Mesendoderm (in vitro differentiated cells): Measurements from ENCODE around the gene DNMT3A.
A peak's percentile ranks its signal among the peaks of the same experiment; 100 is the strongest.

ENCODE experiments used
- DNase-seq: peaks from one replicate; pipeline ENCODE4 v3.0.0; 2013
- H2AK5ac ChIP-seq: 2 replicates; pipeline ENCODE4 v1.6.1; 2013; ENCODE audit warnings: low read length, inconsistent platforms
- H2BK120ac ChIP-seq: 2 replicates; pipeline ENCODE4 v1.6.1; 2013; ENCODE audit warnings: low read depth, mild to moderate bottlenecking, low read length, moderate library complexity, mixed read lengths
- H2BK15ac ChIP-seq: replicated peaks from 2 replicates; pipeline ENCODE4 v1.6.1; 2013; ENCODE audit warnings: low read depth, mild to moderate bottlenecking, moderate library complexity
- H2BK5ac ChIP-seq: 2 replicates; pipeline ENCODE4 v1.6.1; 2013; ENCODE audit warnings: low read length, inconsistent platforms
- H3K18ac ChIP-seq: 2 replicates; pipeline ENCODE4 v1.6.1; 2013; ENCODE audit warnings: mild to moderate bottlenecking, low read length, mixed read lengths
- H3K23ac ChIP-seq: one replicate; pipeline ENCODE4 v1.6.1; 2013; ENCODE audit warnings: low read length
- H3K27ac ChIP-seq: 2 replicates; pipeline ENCODE4 v1.5.1; 2013; ENCODE audit warnings: low read depth, mild to moderate bottlenecking, inconsistent platforms, low read length, moderate library complexity
- H3K27me3 ChIP-seq: 2 replicates; pipeline ENCODE4 v1.6.1; 2013; ENCODE audit warnings: low read length, control low read depth, mild to moderate bottlenecking, inconsistent platforms; ENCODE audit not compliant: insufficient read depth, poor library complexity
- H3K36me3 ChIP-seq: 2 replicates; pipeline ENCODE4 v1.6.1; 2013; ENCODE audit warnings: low read length, inconsistent platforms; ENCODE audit not compliant: control insufficient read depth, insufficient read depth
- H3K4ac ChIP-seq: one replicate; pipeline ENCODE4 v1.6.1; 2013; ENCODE audit warnings: low read depth, mild to moderate bottlenecking, low read length, moderate library complexity
- H3K4me1 ChIP-seq: 2 replicates; pipeline ENCODE4 v1.6.1; 2013; ENCODE audit warnings: low read depth, low read length, inconsistent platforms; ENCODE audit not compliant: control insufficient read depth
- H3K4me2 ChIP-seq: 2 replicates; pipeline ENCODE4 v1.6.1; 2013; ENCODE audit warnings: low read length
- H3K4me3 ChIP-seq: 2 replicates; pipeline ENCODE4 v1.5.1; 2013; ENCODE audit warnings: mild to moderate bottlenecking, low read length
- H3K56ac ChIP-seq: one replicate; pipeline ENCODE4 v1.6.1; 2013; ENCODE audit warnings: low read length
- H3K79me1 ChIP-seq: 2 replicates; pipeline ENCODE4 v1.6.1; 2013; ENCODE audit warnings: low read length, inconsistent platforms
- H3K79me2 ChIP-seq: 2 replicates; pipeline ENCODE4 v1.6.1; 2013; ENCODE audit warnings: mild to moderate bottlenecking, low read length; ENCODE audit not compliant: control insufficient read depth, insufficient read depth
- H3K9ac ChIP-seq: 2 replicates; pipeline ENCODE4 v1.6.1; 2013; ENCODE audit warnings: low read length, inconsistent platforms
- H4K5ac ChIP-seq: one replicate; pipeline ENCODE4 v1.6.1; 2013; ENCODE audit warnings: low read length
- H4K8ac ChIP-seq: one replicate; pipeline ENCODE4 v1.6.1; 2013; ENCODE audit warnings: low read depth, mild to moderate bottlenecking, control low read depth, low read length, moderate library complexity
- WGBS: extraction: QIAGEN DNeasy Blood & Tissue Kit; methylation state at CpG from one replicate; pipeline ENCODE4 v1.1.7; 2013; ENCODE audit warnings: low lambda C conversion rate, missing lambda C conversion rate; ENCODE audit not compliant: insufficient coverage; ENCODE audit errors: extremely low coverage; 5-methylcytosine and 5-hydroxymethylcytosine counted together

DNMT3A gene

DNA sequence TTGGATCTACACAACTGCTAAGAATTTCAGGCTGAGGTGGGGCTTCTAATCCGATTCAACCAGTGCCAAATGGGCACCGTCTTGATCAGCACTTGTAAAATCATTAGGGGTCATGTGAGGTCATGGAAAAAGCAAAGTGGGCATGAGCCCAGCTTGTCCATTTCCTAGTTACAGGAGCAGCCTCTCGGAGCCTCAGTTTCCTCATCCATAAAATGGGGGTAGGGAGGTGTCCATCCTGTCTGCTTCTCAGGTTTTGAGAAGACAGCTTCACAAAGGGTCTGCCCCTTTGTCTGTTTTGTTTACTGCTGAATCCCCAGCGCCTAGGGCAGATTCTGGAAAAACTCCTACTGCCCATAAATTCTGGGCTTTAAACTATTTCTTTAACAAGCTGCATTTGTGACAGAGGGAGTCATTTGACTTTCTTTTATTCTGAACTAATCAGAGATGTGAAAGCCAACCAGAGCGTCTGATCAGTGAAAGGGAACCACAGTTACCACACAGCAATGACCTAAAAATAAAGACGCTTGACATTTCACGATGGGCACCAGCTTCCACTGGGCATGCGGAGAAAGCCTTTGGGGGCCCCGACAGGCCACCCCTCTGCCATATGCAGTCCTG, 38.9 kb downstream of the DNMT3A start:
- whole genome bisulfite sequencing, result no CpG with 5 or more reads among the region's 9 CpGs
- H3K9ac ChIP-seq, result no peak overlapping the region

DNA sequence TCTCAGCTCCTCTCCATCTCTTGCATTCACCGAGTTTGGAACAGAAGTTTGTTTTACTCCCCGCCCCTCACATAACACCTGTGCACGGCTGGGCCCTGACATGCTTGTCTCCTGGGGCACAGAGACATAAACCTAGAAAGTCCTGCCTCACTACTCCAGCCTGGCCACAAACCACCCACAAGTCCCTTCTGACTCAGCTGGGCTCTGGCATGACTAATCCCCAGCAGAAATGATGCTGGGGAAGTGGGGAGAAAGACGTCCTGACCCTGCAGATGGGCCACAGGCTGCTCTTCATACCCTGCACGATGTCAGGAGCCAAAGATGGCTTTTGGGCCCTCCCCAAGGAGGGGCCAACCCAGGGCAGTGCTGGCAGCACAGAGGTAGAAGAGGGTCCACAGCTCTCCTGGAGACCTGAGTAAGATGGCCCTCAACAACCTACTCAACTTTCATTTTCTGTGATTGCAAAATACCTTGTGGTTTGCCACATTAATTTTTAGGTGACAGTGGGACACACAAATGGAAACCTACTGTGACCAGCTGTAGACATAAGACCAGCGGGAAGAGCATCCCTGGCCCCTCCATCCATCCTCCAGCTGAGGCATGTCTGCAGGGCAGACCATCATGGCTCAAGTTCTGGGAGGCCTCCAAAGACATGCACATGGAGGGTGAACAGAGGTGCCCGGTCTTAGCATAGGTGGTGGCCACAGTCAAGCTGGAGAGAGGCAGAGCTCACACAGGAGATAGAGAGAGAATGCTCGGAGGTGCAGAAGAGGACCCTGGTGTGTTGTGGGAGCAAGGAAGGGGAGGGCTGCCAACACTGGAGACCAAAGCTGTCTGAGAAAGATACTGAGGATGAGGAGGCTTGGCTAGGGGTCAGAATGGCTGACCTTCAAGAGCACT, 40.0 kb downstream of the DNMT3A start:
- no peak overlapping the region for H3K4me3 ChIP-seq
- H3K27ac ChIP-seq, result no peak overlapping the region
- no peaks in the 10 kb centered on the region for H3K27me3 ChIP-seq
- no peak overlapping the region for H2BK120ac ChIP-seq
- H2BK5ac ChIP-seq, result no peak overlapping the region
- H2BK15ac ChIP-seq, result no peak overlapping the region
- no peak overlapping the region for H3K23ac ChIP-seq
- no peak overlapping the region for H4K8ac ChIP-seq
- H4K5ac ChIP-seq, result no peak overlapping the region
- H3K79me2 ChIP-seq, result no peaks in the 10 kb centered on the region
- no peaks in the 10 kb centered on the region for H3K79me1 ChIP-seq
- no peak for DNase-seq
- H3K4me1 ChIP-seq, result peaks cover 6% of the 10 kb centered on the region
- no peak overlapping the region for H3K4me2 ChIP-seq
- H3K36me3 ChIP-seq, result no peaks in the 10 kb centered on the region
- no CpG with 5 or more reads among the region's 8 CpGs for WGBS
- H2AK5ac ChIP-seq, result no peak overlapping the region
- no peak overlapping the region for H3K4ac ChIP-seq
- no peak overlapping the region for H3K56ac ChIP-seq
- no peak overlapping the region for H3K9ac ChIP-seq
- H3K18ac ChIP-seq, result no peak overlapping the region

More for the DNA sequence above, 38.9 kb downstream of the DNMT3A start:
- Histone ChIP-seq H3K79me1 (no peaks in the 10 kb centered on the region), H3K36me3 (no peaks in the 10 kb centered on the region), H4K8ac (no peak overlapping the region), H2BK15ac (no peak overlapping the region), H2AK5ac (no peak overlapping the region), H3K4me2 (no peak overlapping the region), H3K27ac (no peak overlapping the region), H3K4me1 (peaks cover 6% of the 10 kb centered on the region), H3K4me3 (no peak overlapping the region), H2BK120ac (no peak overlapping the region), H4K5ac (no peak overlapping the region), H2BK5ac (no peak overlapping the region), H3K56ac (no peak overlapping the region), H3K4ac (no peak overlapping the region), H3K18ac (no peak overlapping the region), H3K23ac (no peak overlapping the region), H3K27me3 (no peaks in the 10 kb centered on the region), H3K79me2 (no peaks in the 10 kb centered on the region)
- no peak for DNase-seq

DNA sequence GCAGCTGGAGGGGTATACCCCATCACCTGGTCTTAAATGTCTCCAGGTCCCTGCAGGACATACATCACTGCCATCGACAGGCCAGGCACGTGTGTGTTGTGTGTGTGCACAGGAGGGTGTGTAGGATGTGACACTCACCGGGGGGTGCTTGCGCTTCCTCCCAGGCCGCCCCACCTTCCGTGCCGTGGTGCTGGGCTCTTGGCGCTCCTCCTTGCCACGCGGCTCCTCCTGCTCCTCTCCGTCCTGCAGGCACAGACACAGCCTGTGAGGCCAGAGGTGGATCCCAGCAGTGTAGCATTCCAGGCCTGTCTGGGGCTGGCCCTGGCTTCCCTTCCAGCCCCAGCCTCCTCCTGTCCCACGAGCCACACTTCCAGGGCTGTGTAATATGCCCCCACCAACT, 41.7 kb downstream of the DNMT3A start:
- Histone ChIP-seq H3K79me2 (no peaks in the 10 kb centered on the region), H3K23ac (no peak overlapping the region), H2BK5ac (no peak overlapping the region), H2BK120ac (no peak overlapping the region), H3K27me3 (no peaks in the 10 kb centered on the region), H3K36me3 (no peaks in the 10 kb centered on the region), H3K4ac (no peak overlapping the region), H3K79me1 (no peaks in the 10 kb centered on the region), H2AK5ac (no peak overlapping the region), H4K8ac (no peak overlapping the region), H2BK15ac (no peak overlapping the region), H4K5ac (no peak overlapping the region), H3K27ac (no peak overlapping the region), H3K56ac (no peak overlapping the region), H3K18ac (no peak overlapping the region), H3K4me3 (no peak overlapping the region), H3K4me2 (no peak overlapping the region), H3K9ac (no peak overlapping the region), H3K4me1 (peaks cover 6% of the 10 kb centered on the region)
- WGBS, result no CpG with 5 or more reads among the region's 12 CpGs
- DNase-seq, result no peak

DNA sequence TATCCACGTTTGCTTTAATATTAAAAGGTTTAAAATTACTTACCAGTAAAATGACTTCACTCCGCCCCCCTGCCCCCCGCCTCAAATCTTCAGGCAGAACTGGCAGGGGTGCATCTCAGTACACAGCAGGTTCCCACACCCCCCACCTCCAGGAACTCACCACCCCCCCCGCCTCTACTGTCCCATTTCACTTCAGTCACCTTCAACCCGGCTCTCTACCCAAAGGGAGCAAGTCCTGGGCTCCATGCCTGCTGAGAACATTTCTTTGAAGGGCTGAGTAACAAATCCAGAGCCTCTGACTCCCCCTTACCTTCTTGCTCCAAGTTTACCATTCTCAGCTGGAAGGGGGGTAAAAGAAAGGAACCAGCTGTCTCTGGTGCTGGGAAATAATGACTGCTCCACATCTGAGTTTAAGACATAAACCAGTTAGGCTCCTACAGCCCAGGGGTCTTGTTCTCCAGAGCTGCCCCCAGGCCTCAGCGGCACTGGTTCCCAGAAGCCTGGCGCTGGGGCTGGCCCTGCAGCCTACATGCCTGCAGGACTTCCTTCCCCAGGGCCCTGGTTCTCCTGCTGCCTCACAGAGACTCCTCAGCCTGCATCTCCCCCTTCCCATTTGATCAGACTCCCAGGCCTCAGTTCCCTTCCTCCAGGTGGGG, 42.8 kb downstream of the DNMT3A start:
- H2AK5ac ChIP-seq, result no peak overlapping the region
- no CpG with 5 or more reads among the region's 7 CpGs for WGBS

DNA sequence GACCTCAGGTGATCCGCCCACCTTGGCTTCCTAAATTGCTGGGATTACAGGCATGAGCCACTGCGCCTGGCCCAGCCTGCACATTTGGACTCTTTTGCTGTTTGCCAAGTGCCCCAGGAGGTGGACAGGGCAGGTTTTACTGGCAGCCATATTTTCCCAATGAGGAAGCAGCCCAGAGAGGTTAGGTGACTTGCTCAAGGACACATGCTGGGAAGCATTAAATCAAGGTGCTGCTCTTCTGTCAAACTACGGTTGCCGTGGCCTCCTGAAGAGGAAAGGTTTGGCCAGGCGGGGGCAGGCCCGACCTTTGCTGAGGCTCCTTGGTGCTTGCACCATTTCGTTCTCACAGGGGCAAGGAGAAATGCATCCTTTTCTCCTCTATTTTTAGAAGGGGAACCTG, 44.0 kb downstream of the DNMT3A start:
- H3K4me1 ChIP-seq, result no peaks in the 10 kb centered on the region
- H3K4ac ChIP-seq, result no peak overlapping the region
- peak; percentile 64 for DNase-seq
- H3K18ac ChIP-seq, result no peak overlapping the region
- no peak overlapping the region for H3K56ac ChIP-seq
- no peak overlapping the region for H3K4me2 ChIP-seq
- no peak overlapping the region for H2BK15ac ChIP-seq
- H4K5ac ChIP-seq, result no peak overlapping the region
- H3K79me1 ChIP-seq, result no peaks in the 10 kb centered on the region
- no CpG with 5 or more reads among the region's 7 CpGs for WGBS
- no peak overlapping the region for H2BK120ac ChIP-seq
- H2BK5ac ChIP-seq, result no peak overlapping the region
- H3K27me3 ChIP-seq, result no peaks in the 10 kb centered on the region
- no peak overlapping the region for H3K4me3 ChIP-seq
- no peak overlapping the region for H3K23ac ChIP-seq
- no peak overlapping the region for H3K27ac ChIP-seq
- H4K8ac ChIP-seq, result no peak overlapping the region
- no peak overlapping the region for H2AK5ac ChIP-seq
- no peaks in the 10 kb centered on the region for H3K79me2 ChIP-seq
- H3K36me3 ChIP-seq, result no peaks in the 10 kb centered on the region
- no peak overlapping the region for H3K9ac ChIP-seq

More for the DNA sequence above, 42.8 kb downstream of the DNMT3A start:
- no peak for DNase-seq
- no peak overlapping the region for H3K4ac ChIP-seq
- peaks cover under 1% of the 10 kb centered on the region for H3K4me1 ChIP-seq
- H3K36me3 ChIP-seq, result no peaks in the 10 kb centered on the region
- no peak overlapping the region for H3K18ac ChIP-seq
- H4K5ac ChIP-seq, result no peak overlapping the region
- no peak overlapping the region for H2BK15ac ChIP-seq
- H4K8ac ChIP-seq, result no peak overlapping the region
- no peaks in the 10 kb centered on the region for H3K79me2 ChIP-seq
- H3K4me2 ChIP-seq, result no peak overlapping the region
- no peaks in the 10 kb centered on the region for H3K27me3 ChIP-seq
- no peak overlapping the region for H2BK5ac ChIP-seq
- no peak overlapping the region for H3K4me3 ChIP-seq
- H3K79me1 ChIP-seq, result no peaks in the 10 kb centered on the region
- H3K9ac ChIP-seq, result no peak overlapping the region
- H3K23ac ChIP-seq, result no peak overlapping the region
- no peak overlapping the region for H3K56ac ChIP-seq
- no peak overlapping the region for H2BK120ac ChIP-seq
- no peak overlapping the region for H3K27ac ChIP-seq
